SK-N-MC (cell line): Measurements from ENCODE around the gene SLU7.

Experiments used
- EZH2 ChIP-seq: fragments of 200-600 bp; sonication (generic); IDR thresholded peaks from one replicate; pipeline ENCODE4 v1.6.1; 2017; ENCODE audit warnings: antibody characterized with exemption
- FOXP2 ChIP-seq: optimal IDR thresholded peaks from 2 replicates; pipeline ENCODE3; 2011; ENCODE audit warnings: mild to moderate bottlenecking, moderate library complexity; ENCODE audit not compliant: insufficient read depth; ENCODE audit errors: extremely low read length, control extremely low read depth

DNA sequence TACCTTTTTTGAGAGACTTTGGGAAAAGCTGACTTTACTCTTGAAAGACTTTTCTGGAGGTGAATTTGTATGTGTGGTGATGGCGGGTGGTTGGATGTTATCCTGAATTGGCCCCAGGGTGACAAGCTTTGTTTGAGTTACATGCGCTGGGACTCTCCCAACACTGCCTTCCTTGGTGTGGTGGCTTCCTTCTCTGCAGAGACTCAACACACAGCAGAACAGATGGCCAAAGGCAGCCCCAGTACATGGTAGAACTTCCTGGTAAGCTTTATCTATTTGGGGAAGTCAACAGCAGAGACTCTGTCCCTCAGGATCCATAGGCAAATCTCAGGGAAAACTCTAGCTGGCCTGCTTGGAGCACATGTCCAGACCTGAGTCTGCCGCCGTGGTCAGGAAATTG, 66.6 kb downstream of the SLU7 start:
- TF ChIP-seq FOXP2 (no peak), EZH2 (no peak)
